GM19467 (cell line): ENCODE measurements around the gene EVI5.
"Not testable (repeated sequence)": the region's sequence is repeated elsewhere in the genome, so short reads cannot be mapped to it uniquely, and the experiment has no call there.

Experiments used
- ATAC-seq: cut with Tn5 transposase; IDR thresholded peaks from one replicate; pipeline ENCODE4 v1.9.1; 2021; ENCODE audit warnings: mild to moderate bottlenecking, moderate library complexity; ENCODE audit not compliant: unreplicated experiment

Gene EVI5

DNA sequence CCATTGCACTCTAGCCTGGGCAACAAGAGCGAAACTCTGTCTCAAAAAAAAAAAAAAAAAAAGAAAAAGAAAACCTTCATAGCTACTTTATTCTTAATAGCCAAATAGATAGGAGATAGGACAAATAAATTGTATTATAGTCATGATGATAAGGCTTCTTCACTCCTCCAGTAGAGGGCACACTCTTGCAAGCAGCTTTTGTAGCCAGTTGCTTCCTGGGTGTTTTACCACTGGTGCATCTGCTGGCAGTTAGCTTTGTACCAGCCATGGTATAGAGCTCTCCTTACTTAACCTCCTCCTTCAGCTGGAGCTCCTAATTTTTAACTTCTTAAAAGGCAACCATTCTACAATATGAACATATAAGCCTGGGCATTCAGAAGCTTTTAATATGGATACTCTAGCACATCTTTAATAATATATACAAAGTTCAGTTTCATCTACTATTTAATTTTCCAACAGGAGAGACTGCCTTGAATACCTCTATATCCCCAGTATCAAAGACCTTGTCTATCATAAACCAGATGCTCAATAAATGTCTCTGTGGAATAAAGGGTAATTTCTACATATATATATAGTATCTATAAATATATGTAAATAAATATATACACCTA lies 35.8 kb downstream of the EVI5 start:
- ATAC-seq: no peak

GRCh38 chr1:92748138-92748537 lies 36.8 kb downstream of the EVI5 start:
- no peak for ATAC-seq

DNA sequence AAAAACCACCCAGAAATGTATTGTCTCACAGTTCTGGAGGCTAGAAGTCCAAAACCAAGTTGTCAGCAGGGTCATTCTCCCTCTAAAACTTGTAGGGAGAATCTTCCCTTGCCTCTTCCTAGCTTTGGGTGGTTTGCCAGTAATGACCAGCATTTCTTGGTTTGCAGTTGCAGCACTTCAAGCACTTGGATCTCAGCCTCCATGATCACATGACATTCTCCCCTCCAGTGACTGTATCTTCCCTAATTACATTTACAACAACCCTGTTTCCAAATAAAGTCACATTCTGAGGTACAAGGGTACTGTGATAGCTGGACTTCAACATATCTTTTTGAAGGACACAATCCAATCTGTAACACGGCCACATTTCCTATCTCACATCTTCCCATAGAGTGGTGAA lies 37.2 kb downstream of the EVI5 start:
- no peak for ATAC-seq

GRCh38 chr1:92746255-92746654 lies 38.7 kb downstream of the EVI5 start:
- ATAC-seq: not testable (repeated sequence)

DNA sequence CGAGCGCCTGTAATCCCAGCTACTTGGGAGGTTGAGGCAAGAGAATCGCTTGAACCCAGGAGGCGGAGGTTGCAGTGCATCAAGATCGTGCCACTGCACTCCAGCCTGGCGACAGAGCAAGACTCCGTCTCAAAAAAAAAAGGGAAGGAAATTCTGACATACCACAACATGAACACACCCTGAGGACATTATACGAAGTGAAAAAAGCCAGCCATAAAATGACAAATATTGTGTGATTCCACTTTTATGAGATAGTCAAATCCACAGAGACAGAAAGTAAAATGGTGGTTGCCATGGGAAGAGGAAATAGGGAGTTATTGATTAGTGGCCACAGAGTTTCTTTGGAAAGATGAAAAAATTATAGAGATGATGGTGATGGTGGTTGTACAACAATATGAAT lies 41.7 kb downstream of the EVI5 start:
- no peak for ATAC-seq

DNA sequence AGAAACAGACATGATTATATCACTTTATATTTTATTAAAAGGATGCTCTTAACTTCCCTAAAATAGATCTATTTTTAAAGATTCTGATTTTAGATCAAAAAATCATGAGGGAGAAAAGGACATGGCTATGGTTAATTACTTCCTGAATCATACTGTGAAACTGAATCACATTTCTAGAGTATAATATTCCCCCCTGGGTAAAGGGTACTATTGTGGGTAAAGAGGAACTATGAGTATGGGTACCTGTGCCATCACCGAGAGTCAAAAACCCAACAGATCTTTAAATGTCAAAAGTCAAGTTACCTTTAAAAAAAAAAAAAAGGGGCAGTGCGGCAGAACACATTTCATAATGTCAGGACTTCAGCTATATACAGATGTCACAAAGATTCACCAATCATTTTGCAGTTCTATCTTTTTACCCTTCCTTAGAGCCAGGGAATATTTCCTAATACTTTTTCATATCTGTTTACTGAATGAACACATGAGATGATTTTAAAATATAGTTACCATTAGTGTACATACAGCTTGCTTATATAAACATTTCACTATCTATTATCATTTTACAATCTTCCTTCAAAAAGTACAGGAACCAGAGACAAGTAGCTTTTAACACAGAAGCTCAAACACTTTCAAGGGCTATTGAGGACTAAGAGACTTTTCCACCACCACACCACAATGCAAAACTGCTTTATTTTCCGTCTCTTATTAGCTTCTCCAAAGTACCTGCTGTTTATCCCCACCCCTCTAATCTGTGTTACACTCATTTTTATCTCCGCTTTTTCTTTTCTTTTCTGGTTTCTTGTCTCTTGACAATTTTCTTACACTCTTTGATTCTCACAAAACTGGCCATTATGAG lies 45.0 kb downstream of the EVI5 start:
- ATAC-seq: no peak

DNA sequence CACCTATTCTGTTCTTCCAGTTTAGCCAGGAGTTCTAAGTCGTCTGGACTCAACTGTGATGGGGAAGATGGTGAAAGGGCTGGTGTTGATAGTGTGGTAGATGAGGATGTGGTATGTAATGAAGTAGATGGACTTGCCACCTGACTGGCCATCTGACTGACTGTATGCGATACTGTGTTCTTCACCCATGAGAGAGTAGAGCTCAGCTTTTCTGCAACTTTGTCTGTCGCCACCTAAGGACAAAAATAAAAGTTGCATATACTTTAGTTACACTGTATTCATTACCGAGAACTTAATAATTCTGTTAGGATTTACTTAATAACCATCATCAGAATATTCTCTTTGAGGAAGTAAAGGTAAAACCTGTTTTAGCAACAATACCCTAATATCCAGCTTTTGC lies 48.5 kb downstream of the EVI5 start:
- ATAC-seq: no peak

- no peak for ATAC-seq
These were observed 54.4 kb downstream of the EVI5 start for GRCh38 chr1:92730476-92730875.

DNA sequence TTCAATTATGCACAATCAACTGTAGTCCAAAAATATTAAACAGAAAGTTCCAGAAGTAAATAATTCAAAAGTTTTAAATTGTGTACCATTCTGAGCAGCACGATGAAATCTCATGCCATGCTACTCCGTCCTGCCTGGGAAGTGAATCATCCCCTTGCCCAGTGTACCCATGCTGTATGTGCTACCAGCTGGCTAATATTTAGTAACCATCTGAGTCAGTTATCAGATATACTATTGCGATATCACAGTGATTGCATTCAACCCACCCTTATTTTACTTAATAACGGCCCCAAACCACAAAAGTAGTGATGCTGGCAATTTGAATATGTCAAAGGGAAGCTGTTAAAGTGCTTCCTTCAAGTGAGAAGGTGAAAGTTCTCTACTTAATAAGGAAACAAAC lies 56.2 kb downstream of the EVI5 start:
- ATAC-seq: no peak

- not testable (repeated sequence) for ATAC-seq
These were observed 61.2 kb downstream of the EVI5 start for GRCh38 chr1:92723713-92724112.

- no peak for ATAC-seq
These were observed 63.0 kb downstream of the EVI5 start for GRCh38 chr1:92721886-92722285.

GRCh38 chr1:92721157-92721556 lies 63.8 kb downstream of the EVI5 start:
- ATAC-seq: not testable (repeated sequence)

- not testable (repeated sequence) for ATAC-seq
These were observed 69.4 kb downstream of the EVI5 start for GRCh38 chr1:92715476-92715951.

DNA sequence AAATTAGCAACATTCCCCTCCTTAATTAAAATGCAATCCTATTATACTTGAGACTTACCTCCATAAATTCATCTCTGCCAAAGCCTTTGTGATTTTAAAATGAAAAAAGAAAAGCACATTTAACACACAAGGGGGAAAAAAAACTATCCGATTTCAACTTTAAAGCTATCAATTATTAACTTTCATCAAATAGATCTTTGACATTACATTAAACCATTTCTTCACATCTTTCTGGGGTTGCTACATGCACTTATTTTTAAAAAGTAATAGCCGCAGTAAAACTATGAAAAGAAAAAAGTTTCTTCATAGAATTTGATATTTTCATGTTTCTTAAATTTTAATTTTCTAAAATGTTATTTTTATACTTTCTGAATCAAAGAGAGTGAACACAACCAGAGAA lies 71.0 kb downstream of the EVI5 start:
- no peak for ATAC-seq

DNA sequence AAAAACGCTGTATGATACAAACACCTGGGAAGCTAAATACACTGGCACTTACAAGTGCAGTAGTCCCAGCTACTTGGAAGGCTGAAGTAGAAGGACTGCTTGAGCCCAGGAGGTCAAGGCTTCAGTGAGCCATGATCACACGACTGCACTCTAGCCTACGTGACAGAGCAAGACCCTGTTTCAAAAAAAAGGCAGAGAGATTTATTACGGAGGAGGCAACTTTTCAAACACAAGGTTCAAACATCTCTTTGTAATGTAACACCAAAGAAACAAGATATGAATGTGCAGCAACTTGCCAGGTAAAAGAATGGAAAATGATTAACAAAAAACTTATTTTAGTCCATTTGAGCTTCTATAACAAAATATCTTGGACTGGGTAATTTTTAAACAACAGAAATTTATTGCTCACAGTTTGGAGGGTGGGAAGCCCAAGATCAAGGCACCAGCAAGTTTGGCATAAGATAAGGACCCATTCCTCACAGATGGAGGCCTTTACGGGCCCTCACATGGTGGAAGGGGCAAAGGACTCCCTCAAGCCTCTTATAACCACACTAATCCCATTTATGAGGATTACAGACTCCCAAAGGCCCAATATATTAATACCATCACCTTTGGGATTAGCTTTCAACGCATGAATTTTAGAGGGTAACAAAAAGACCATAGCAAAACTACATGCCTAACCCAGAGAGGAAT lies 73.3 kb downstream of the EVI5 start:
- no peak for ATAC-seq

GRCh38 chr1:92709738-92710137 lies 75.2 kb downstream of the EVI5 start:
- ATAC-seq: no peak

GRCh38 chr1:92708368-92708950 lies 76.4 kb downstream of the EVI5 start:
- no peak for ATAC-seq

GRCh38 chr1:92707709-92708108 lies 77.2 kb downstream of the EVI5 start:
- ATAC-seq: no peak

- no peak for ATAC-seq
These were observed 77.6 kb downstream of the EVI5 start for GRCh38 chr1:92707292-92707691.

DNA sequence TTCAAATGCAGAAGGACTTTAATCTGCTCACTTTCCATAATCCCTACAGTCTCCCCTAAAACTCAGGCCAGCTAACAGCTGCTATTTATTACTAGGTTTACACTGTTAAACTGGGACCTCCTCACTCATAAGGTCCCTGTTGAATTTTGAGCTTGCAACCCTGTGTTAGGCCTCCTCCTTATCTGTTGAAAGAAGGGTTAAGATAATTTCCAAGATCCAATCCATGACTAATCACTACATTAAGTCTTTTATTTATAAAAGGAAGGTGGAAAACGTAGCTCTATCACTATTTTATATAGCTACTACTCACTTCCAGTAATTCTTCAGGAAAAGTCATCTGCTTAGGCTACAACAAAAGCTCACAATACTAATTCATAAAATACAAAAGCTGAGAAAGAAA lies 79.5 kb downstream of the EVI5 start:
- ATAC-seq: no peak

DNA sequence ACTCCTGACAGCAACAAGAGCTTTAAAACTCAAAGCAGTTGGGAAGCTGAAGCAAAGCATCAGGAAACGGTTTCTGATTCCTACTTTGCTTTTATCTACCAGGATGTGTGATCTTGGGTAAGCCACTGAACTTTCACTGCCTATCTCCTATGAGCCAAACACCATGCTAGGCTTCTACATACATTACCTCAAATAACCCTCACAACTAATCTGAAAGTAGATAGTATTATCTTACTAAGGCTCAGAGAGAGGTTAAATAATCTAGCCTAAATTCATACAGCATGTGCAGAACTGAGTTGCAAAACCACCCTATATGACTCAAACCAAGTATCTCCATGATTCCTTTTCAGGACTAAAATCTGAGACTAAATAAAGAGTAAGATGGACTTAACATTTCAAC lies 83.8 kb downstream of the EVI5 start:
- no peak for ATAC-seq
